HG03571 (cell line): ENCODE measurements around the gene AKR7A3.
"Not testable (repeated sequence)": the region's sequence is repeated elsewhere in the genome, so short reads cannot be mapped to it uniquely, and the experiment has no call there.

Experiments
- ATAC-seq: cut with Tn5 transposase; IDR thresholded peaks from one replicate; pipeline ENCODE4 v1.9.1; 2021; ENCODE audit not compliant: unreplicated experiment

The AKR7A3 gene

GRCh38 chr1:19288324-19289241 lies at the start of gene AKR7A3:
AKR7A3 (minus strand) TSS chr1:19288770; CDS start chr1:19288709, 61 bp downstream.
- ATAC-seq, result not testable (repeated sequence)

GRCh38 chr1:19338323-19338762 lies 49.8 kb upstream of the AKR7A3 start:
- no peak for ATAC-seq

GRCh38 chr1:19337289-19337688 lies 48.7 kb upstream of the AKR7A3 start:
- no peak for ATAC-seq

- ATAC-seq, result no peak
Observed at GRCh38 chr1:19336543-19336942, 48.0 kb upstream of the AKR7A3 start.

GRCh38 chr1:19333587-19334354 lies 45.2 kb upstream of the AKR7A3 start:
- no peak for ATAC-seq

- ATAC-seq, result no peak
Observed at GRCh38 chr1:19332832-19333231, 44.3 kb upstream of the AKR7A3 start.

GRCh38 chr1:19331262-19331878 lies 42.8 kb upstream of the AKR7A3 start:
- no peak for ATAC-seq

- ATAC-seq, result no peak
Observed at GRCh38 chr1:19330449-19331135, 42.0 kb upstream of the AKR7A3 start.

GRCh38 chr1:19329611-19330010 lies 41.0 kb upstream of the AKR7A3 start:
- ATAC-seq, result no peak

- ATAC-seq, result no peak
Observed at GRCh38 chr1:19329188-19329587, 40.6 kb upstream of the AKR7A3 start.

GRCh38 chr1:19328486-19328885 lies 39.9 kb upstream of the AKR7A3 start:
- no peak for ATAC-seq

- no peak for ATAC-seq
Observed at GRCh38 chr1:19327736-19328135, 39.2 kb upstream of the AKR7A3 start.

- ATAC-seq, result no peak
Observed at GRCh38 chr1:19327301-19327700, 38.7 kb upstream of the AKR7A3 start.

GRCh38 chr1:19326748-19327065 lies 38.1 kb upstream of the AKR7A3 start:
- ATAC-seq, result no peak

GRCh38 chr1:19325958-19326747 lies 37.6 kb upstream of the AKR7A3 start:
- no peak for ATAC-seq

GRCh38 chr1:19325368-19325957 lies 36.9 kb upstream of the AKR7A3 start:
- no peak for ATAC-seq

GRCh38 chr1:19324665-19324990 lies 36.1 kb upstream of the AKR7A3 start:
- no peak for ATAC-seq

- no peak for ATAC-seq
Observed at GRCh38 chr1:19323987-19324664, 35.6 kb upstream of the AKR7A3 start.

GRCh38 chr1:19322481-19322880 lies 33.9 kb upstream of the AKR7A3 start:
- ATAC-seq, result no peak
